Gastroesophageal sphincter (tissue), 3 donors: ENCODE measurements around the gene PPP1R13B.

Experiments used
- POLR2A ChIP-seq, 2 donors: fragments of 450-650 bp; IDR thresholded peaks; one replicate each; pipeline ENCODE4 v1.6.1; 2017; ENCODE audit warnings: antibody characterized with exemption in 2 of 2, mild to moderate bottlenecking in 2 of 2, moderate library complexity in 1 of 2
- POLR2AphosphoS5 ChIP-seq: sonication (generic); formaldehyde crosslinking; IDR thresholded peaks from one replicate; pipeline ENCODE4 v1.6.1; 2017; ENCODE audit warnings: antibody characterized with exemption
- TF ChIP-seq, protein P1 (sequence below), 4 experiments: fragments of 200-600 bp in 2 of 4; fragments of 450-650 bp in 2 of 4; sonication (generic) in 1 of 4; IDR thresholded peaks; one replicate each; pipeline ENCODE4 v1.5.1; 2017 to 2019; ENCODE audit warnings: antibody characterized with exemption in 4 of 4, mild to moderate bottlenecking in 2 of 4, moderate library complexity in 2 of 4

DNA sequence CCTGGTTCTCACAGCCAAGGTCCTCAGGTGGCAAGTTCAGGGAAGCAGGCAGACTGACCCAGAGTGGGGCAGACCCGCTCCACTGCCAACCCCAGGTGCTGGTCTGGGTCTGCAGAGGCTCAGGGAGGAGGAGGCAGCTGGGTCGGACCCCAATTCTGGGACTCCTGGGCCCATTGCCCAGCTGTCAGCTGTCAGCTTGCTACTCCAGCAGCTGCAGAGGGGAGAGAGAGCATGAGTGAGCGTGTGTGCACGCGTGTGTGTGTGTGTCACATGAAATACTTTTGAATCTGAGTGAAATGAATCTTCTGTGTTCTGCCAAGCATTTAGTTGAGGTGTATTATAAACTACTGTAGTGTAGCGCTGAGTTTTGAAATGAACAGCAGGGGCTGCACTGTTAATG is 162.9 kb downstream of the PPP1R13B start:
- no peak for TF ChIP-seq POLR2AphosphoS5
- TF ChIP-seq, protein P1, sequence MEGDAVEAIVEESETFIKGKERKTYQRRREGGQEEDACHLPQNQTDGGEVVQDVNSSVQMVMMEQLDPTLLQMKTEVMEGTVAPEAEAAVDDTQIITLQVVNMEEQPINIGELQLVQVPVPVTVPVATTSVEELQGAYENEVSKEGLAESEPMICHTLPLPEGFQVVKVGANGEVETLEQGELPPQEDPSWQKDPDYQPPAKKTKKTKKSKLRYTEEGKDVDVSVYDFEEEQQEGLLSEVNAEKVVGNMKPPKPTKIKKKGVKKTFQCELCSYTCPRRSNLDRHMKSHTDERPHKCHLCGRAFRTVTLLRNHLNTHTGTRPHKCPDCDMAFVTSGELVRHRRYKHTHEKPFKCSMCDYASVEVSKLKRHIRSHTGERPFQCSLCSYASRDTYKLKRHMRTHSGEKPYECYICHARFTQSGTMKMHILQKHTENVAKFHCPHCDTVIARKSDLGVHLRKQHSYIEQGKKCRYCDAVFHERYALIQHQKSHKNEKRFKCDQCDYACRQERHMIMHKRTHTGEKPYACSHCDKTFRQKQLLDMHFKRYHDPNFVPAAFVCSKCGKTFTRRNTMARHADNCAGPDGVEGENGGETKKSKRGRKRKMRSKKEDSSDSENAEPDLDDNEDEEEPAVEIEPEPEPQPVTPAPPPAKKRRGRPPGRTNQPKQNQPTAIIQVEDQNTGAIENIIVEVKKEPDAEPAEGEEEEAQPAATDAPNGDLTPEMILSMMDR (IDR thresholded peaks at IDR 0.05): no peak
- no peak for TF ChIP-seq POLR2A (IDR thresholded peaks at IDR 0.05)
